NB4 (cell line): ENCODE data around the gene CFAP43.
A peak's percentile ranks its signal among the peaks of the same experiment; 100 is the strongest.

Experiments
- DNase-seq: peaks from one replicate; pipeline ENCODE4 v3.0.0; 2010; ENCODE audit warnings: low read depth
- H3K4me3 ChIP-seq: one replicate; pipeline ENCODE4 v1.5.1; 2011; ENCODE audit warnings: mild to moderate bottlenecking, low read depth, low read length, moderate library complexity
- CTCF ChIP-seq: IDR thresholded peaks from one replicate; pipeline ENCODE4 v1.5.1; 2012; ENCODE audit warnings: low read depth, low read length
- MAX ChIP-seq: IDR thresholded peaks from 2 replicates; pipeline ENCODE4 v1.6.1; 2011; ENCODE audit warnings: low read depth, low read length
- MYC ChIP-seq: IDR thresholded peaks from 2 replicates; pipeline ENCODE4 v1.6.1; 2011; ENCODE audit warnings: low read depth, low read length
- POLR2A ChIP-seq: IDR thresholded peaks from 2 replicates; pipeline ENCODE4 v1.6.1; 2011; ENCODE audit warnings: mild to moderate bottlenecking; ENCODE audit not compliant: insufficient read length; ENCODE audit errors: extremely low read depth

CFAP43 gene

GRCh38 chr10:104259999-104260774 lies 28.0 kb upstream of the CFAP43 start:
- TF ChIP-seq MAX (no peak), POLR2A (no peak)
- no peak for DNase-seq
- H3K4me3 ChIP-seq = no peak overlapping the region

GRCh38 chr10:104259456-104259855 lies 27.3 kb upstream of the CFAP43 start:
- TF ChIP-seq MYC (no peak), CTCF (no peak), POLR2A (no peak), MAX (no peak)
- no peak overlapping the region for H3K4me3 ChIP-seq
- DNase-seq = no peak

- DNase-seq = no peak
- no peak overlapping the region for H3K4me3 ChIP-seq
- no peak for TF ChIP-seq MYC
- no peak for TF ChIP-seq POLR2A
- TF ChIP-seq MAX = no peak
- no peak for TF ChIP-seq CTCF
These were observed 26.0 kb upstream of the CFAP43 start for GRCh38 chr10:104258209-104258608.

- H3K4me3 ChIP-seq = peak overlapping the region; percentile 85
- no peak for TF ChIP-seq POLR2A
- no peak for TF ChIP-seq MAX
- TF ChIP-seq CTCF = no peak
- TF ChIP-seq MYC = no peak
- no peak for DNase-seq
These were observed 25.1 kb upstream of the CFAP43 start for GRCh38 chr10:104257235-104257634.

- DNase-seq = no peak
- peak overlapping the region; percentile 85 for H3K4me3 ChIP-seq
- no peak for TF ChIP-seq POLR2A
- no peak for TF ChIP-seq MYC
- TF ChIP-seq CTCF = no peak
- no peak for TF ChIP-seq MAX
These were observed 24.3 kb upstream of the CFAP43 start for GRCh38 chr10:104256335-104256961.

- no peak for TF ChIP-seq MAX
- TF ChIP-seq CTCF = no peak
- no peak for TF ChIP-seq POLR2A
- no peak for TF ChIP-seq MYC
- H3K4me3 ChIP-seq = peak overlapping the region; percentile 85
- peak; percentile 77 for DNase-seq
These were observed 23.3 kb upstream of the CFAP43 start for GRCh38 chr10:104255311-104255981.
